Measurements from ENCODE around the gene ATG5.

Gene ATG5

GRCh38 chr6:106325336-106326178, at the start of gene ATG5:
ATG5 (minus strand) TSS chr6:106325760; CDS start chr6:106316208, 9,552 bp downstream.
- TF ChIP-seq CTCF (conservative IDR thresholded peaks at IDR 0.05) (no peak), ZFX (IDR thresholded peaks at IDR 0.05) (no peak)
- H3K27ac ChIP-seq: peak within 1 kb of the TSS; percentile 93

GRCh38 chr6:106373502-106374239, 48.1 kb upstream of the ATG5 start:
- TF ChIP-seq CTCF (conservative IDR thresholded peaks at IDR 0.05) (no peak), ZFX (IDR thresholded peaks at IDR 0.05) (no peak)
- H3K27ac ChIP-seq: no peak overlapping the region

- H3K27ac ChIP-seq: no peak overlapping the region
- TF ChIP-seq CTCF (conservative IDR thresholded peaks at IDR 0.05): no peak
- TF ChIP-seq ZFX (IDR thresholded peaks at IDR 0.05): no peak
Observed at GRCh38 chr6:106372838-106373501, 47.4 kb upstream of the ATG5 start.

GRCh38 chr6:106370639-106371038, 45.1 kb upstream of the ATG5 start:
- TF ChIP-seq ZFX (IDR thresholded peaks at IDR 0.05) (no peak), CTCF (conservative IDR thresholded peaks at IDR 0.05) (no peak)

GRCh38 chr6:106369739-106370138, 44.2 kb upstream of the ATG5 start:
- H3K27ac ChIP-seq: no peak overlapping the region

More at GRCh38 chr6:106370639-106371038, 45.1 kb upstream of the ATG5 start:
- no peak overlapping the region for H3K27ac ChIP-seq

GRCh38 chr6:106363401-106364138, 38.0 kb upstream of the ATG5 start:
- TF ChIP-seq ZFX (IDR thresholded peaks at IDR 0.05): no peak
- TF ChIP-seq CTCF (conservative IDR thresholded peaks at IDR 0.05): no peak

More at GRCh38 chr6:106369739-106370138, 44.2 kb upstream of the ATG5 start:
- TF ChIP-seq CTCF (conservative IDR thresholded peaks at IDR 0.05): no peak
- TF ChIP-seq ZFX (IDR thresholded peaks at IDR 0.05): no peak

More at GRCh38 chr6:106363401-106364138, 38.0 kb upstream of the ATG5 start:
- no peak overlapping the region for H3K27ac ChIP-seq

Data from C4-2B (cell line).